NCI-H226 (cell line): Measurements from ENCODE around the gene PKP2.
A peak's percentile ranks its signal among the peaks of the same experiment; 100 is the strongest.

Source experiments
- DNase-seq: peaks from one replicate; pipeline ENCODE4 v3.0.0-alpha.2; 2015

PKP2 gene

GRCh38 chr12:32801269-32801980 lies 95.2 kb downstream of the PKP2 start:
- DNase-seq, result no peak

GRCh38 chr12:32794281-32794680 lies 102.3 kb downstream of the PKP2 start:
- DNase-seq, result no peak

DNA sequence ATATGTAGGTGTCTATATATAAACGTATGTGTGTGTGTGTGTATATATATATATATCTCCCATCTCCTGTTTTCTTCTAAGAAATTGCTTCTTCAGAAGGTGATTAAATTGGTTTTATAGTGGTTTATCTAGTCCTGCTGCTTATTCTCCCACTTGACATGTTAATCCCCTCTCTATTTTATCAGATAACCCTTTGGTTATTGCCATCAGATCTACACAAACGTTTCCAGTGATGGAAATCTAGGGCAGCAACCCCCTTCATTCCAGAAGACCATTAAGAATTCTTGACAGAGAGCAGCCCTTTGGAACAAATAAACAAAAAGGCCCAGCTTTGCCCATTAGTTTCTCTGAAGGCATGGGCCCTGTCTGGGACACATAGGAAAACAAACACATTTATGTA lies 106.7 kb downstream of the PKP2 start:
- DNase-seq, result no peak

DNA sequence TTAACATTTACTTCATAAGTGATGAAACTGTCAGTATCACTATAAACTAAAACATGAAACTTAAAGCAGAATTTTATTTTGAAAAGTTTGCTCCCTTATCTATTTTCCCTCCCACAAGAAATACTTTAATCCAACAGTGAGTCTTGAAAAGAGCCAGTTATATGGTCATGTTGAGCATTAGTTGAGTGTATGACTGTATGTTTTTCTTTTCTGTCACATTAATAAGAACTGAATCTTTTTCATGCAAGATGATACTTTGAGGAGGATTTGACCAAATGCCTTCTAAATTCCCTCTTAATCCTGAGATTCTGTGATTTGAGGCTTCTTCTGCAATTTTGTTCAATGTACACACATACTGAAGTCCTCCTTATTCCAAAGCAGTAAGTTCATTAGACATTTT lies 107.1 kb downstream of the PKP2 start:
- DNase-seq, result no peak

- DNase-seq, result no peak
These were observed 108.2 kb downstream of the PKP2 start for GRCh38 chr12:32788405-32788804.

GRCh38 chr12:32785557-32785956 lies 111.0 kb downstream of the PKP2 start:
- no peak for DNase-seq

DNA sequence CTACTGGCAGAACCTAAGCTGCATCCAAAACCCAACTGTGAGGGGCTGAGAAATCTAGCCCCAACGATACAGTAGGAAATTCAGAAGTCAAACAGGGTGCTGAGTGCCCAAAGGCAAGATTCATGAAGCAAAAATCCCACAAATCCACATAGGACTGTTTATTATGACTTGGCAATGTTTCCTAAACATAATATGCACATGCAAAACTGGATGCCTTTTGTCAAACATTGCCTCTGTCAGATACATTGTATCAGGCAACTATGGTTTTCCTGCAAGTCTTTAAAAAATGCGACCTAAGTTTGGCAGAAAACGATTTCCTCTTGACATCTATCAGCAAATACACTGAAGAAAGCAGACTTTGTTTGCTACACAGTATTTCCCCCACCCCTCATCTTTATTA lies 113.5 kb downstream of the PKP2 start:
- DNase-seq, result no peak

GRCh38 chr12:32780071-32780470 lies 116.5 kb downstream of the PKP2 start:
- no peak for DNase-seq

GRCh38 chr12:32777691-32778175 lies 118.8 kb downstream of the PKP2 start:
- DNase-seq, result no peak

DNA sequence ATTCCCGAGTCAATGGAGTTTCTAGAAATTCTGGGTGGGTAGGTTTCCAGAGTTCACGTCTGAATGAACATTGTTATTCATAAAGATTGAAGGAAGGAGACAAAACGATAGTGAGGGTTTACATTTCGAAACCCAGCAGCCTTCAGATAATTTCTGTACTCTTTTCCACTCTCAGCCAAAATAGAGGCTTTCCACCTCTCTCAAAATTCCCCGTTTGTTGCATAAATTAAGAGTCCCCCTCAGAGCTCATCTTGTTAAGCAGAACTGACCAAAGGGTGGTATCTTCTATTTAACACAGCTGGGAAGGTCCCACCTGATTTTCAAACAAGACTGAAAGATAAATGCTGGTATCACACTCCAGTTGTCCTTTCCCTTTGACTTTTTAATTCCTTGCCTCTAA lies 119.4 kb downstream of the PKP2 start:
- DNase-seq, result no peak

- no peak for DNase-seq
These were observed 120.3 kb downstream of the PKP2 start for GRCh38 chr12:32776258-32776657.

- no peak for DNase-seq
These were observed 122.9 kb downstream of the PKP2 start for GRCh38 chr12:32773691-32774090.

DNA sequence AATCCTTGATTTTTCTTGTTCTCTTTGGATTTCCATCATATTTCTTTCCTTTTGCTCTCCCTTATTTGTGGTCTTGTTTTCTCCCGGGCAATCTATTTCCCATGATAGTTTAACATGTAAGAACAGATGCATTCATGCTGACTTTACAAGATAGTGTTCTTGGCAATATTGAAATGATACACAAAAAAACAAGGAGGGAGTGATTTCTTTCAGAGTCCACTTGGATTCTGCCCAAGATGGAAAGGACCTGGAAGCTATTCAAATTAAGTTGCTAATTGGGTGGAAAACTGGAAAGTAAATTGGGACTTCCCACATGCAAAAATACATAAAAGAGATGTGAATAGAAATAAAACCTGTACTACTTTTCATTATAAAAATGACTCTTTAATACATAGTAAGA lies 126.4 kb downstream of the PKP2 start:
- no peak for DNase-seq

GRCh38 chr12:32768518-32768917 lies 128.1 kb downstream of the PKP2 start:
- no peak for DNase-seq

GRCh38 chr12:32765906-32766305 lies 130.7 kb downstream of the PKP2 start:
- DNase-seq, result no peak

- DNase-seq, result no peak
These were observed 134.9 kb downstream of the PKP2 start for GRCh38 chr12:32761716-32762115.

DNA sequence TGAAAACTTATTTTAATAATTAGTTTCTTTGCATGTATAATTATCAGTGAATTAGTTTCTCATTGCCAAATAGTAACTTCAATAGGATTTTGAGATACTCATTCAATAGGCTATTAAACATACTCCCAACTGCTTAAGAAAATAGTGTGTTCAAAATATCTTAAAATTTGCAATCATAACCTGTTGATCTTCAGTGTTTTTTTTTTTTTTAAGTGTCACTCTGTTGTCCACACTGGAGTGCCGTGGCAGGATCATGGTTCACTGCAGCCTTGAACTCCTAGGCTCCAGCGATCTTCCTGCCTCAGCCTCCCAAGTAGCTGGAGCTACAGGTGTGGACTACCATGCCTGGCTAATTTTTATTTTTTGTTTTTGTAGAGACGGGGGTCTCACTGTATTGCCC lies 139.4 kb downstream of the PKP2 start:
- DNase-seq, result no peak

GRCh38 chr12:32756476-32757066 lies 140.0 kb downstream of the PKP2 start:
- peak; percentile 3 for DNase-seq

DNA sequence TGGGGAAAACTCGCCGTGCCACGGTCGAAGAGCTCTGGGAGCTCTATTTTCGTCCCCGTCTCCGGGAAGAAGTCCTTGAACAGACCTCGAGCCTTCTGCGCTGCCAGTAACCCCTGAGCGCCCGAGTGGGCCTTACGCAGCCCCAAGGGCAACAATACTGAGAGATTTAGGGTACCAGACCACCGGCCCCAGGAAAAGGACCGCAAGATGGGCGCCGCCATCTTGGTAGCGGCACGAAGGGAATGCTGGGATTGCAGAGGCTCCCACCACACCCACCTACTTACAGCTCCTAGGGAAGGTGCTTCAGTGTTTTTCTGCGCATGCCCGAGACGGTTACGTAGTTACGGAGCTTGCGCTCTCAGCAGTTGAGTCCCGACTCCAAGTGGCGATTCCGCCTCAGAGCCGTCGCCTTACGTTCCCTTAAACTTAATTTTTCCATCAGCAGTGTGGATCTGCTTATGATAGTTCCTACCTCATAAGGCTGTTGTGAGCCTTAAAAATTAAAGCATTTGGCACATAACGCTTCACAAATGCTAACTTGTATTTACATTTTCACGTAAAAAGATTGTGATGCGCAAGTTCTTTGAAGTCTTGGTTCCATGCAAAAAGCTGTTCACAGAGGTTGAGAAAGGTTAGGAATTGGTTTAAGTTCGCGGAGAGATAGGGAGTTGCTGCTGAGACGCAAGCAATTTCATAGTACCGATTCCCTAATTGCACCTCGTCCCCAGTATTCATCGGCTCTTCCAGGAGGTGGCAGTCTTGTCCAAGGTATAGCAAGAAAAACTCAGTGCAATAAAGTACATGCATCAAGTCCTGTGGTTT lies 140.7 kb downstream of the PKP2 start, which contains the start of gene YARS2:
Gene YARS2, minus strand, starts transcription at position 244 of the 822 bp plus-strand sequence. Its CDS starts 23 bp downstream, at position 221.
- DNase-seq, result peak; percentile 95

- DNase-seq, result peak; percentile 80
These were observed 141.4 kb downstream of the PKP2 start for GRCh38 chr12:32755051-32755653.

DNA sequence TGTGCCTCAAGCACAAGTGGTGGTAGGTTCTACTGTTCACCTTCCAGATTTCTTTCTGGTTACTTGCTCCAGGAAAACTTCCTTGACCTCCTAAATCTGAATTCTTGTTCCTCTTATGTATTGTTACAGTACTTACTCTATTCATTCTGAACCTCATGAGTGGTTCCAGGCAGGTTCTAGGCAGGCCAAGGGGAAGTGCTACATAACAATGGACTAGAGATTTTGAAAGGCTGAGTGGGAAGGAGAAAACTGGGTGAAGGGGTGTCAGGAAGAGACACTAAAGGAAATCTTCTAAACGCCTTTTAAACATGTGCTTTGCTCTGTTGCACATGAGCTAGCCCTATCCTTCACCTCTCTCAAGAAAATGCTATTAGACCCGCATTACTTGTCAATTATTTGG lies 142.5 kb downstream of the PKP2 start:
- DNase-seq, result no peak

DNA sequence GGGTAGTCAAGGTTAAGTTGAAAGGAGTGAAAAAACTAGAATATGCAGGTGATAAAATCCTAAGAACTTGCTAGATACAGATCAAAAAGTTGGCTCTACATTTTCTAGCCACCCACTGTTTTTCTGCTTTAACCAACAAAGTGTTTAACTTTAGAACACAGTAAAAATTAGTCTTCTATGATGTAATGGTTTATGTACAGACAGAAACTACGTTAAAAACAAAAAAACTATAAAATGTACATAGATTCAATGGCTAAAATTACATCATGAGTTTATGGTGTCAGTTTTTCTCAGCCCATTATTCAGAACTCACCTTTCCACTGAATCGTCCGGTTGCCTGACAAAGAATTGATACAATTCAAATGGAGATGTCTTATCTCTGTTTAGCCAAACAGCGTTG lies 143.0 kb downstream of the PKP2 start:
- DNase-seq, result no peak

DNA sequence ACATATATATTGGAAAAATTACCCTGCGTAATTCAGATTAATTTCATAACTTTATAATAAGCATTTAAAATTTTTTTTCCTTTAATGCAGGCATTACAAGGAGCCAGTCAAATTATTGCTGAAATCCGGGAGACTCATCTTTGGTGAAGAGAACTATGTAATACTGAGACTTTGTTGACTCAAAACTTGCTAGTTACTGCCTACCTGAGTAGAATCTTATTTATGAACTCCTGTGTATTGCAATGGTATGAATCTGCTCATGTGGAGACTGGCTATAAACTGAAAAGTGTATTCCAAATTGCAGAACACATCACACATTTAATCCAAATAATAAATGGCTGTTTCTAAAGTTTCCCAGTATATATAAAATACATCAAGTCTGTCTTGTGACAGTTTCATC lies 153.3 kb downstream of the PKP2 start:
- no peak for DNase-seq
